NCI-H524 (cell line): ENCODE measurements around the gene PADI1.
A peak's percentile ranks its signal among the peaks of the same experiment; 100 is the strongest.

Experiments used
- DNase-seq, 2 experiments: peaks; one replicate each; lab custom pipeline; 2025; lab: John Stamatoyannopoulos, UW

Gene PADI1

DNA sequence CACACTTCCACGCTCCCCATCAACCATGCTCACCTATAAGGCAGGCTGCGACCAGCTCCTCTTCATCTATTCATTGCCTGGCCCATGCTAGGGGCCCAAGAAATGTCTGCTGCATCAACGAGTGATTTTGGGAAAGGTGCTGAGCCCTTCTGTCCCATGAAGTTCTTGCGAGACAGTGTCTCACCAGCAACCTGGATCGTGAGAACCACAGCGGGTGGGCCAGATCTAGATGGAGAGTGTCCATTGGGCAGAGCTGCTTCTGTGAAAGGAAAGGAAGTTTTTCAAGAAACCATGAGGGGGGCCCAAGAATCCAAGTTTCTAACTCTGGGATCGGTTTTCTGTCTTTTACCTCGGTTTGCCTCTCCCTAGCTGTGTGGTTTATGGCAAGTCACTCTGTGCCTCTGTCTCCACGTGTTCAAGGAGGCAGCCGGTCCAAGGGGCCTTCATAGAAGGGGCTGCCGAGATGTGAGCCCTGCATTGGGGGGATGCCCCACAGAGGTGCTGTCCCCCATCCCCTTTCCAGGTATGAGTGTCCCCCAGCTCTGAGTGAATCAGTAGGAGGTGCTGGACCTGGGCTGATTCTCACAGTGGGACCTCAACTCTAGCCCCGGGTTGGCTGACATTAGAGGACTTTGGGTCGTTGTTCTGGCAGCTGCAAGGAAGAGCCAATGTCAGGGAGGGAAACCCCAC is 8.3 kb upstream of the PADI1 start:
- no peak for DNase-seq

GRCh38 chr1:17197696-17198095 is 7.2 kb upstream of the PADI1 start:
- no peak for DNase-seq

DNA sequence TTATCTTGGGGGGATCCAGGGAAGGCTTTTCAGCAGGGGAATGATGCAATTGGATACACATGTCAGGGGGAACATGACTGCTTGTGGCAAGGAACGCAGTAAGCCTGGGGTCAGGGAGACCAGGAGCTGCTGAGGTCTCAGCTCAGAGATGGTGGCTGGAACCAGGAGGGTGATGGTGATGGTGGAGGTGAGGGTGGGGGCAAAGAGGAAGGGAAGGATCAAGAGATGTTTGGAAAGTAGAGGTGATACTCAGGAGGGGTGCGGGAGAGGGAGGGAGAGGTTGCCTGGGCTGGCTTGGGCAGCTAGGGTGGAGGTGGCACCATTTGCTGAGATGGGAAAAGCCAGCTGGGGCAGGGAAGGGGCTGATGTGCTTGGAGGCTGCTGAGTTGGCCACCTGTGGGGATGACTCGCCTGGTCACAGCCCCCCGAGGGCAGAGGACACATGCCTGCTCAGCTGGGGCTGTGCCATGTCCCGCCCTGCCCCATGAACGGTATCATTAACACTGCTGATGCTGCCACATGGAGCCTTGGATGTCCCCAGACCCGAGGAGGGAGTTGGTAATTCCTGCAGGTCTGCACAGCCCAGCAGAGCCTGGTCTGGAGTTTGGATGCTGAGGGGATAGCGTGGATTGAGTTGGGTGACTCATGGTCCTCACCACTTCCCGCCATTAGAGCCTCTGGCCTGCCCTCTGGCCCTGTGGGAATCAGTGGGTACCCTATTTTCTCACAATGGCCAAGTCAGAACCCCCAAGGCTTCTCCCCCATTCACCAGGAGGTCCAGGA is 6.3 kb upstream of the PADI1 start:
- DNase-seq: no peak

DNA sequence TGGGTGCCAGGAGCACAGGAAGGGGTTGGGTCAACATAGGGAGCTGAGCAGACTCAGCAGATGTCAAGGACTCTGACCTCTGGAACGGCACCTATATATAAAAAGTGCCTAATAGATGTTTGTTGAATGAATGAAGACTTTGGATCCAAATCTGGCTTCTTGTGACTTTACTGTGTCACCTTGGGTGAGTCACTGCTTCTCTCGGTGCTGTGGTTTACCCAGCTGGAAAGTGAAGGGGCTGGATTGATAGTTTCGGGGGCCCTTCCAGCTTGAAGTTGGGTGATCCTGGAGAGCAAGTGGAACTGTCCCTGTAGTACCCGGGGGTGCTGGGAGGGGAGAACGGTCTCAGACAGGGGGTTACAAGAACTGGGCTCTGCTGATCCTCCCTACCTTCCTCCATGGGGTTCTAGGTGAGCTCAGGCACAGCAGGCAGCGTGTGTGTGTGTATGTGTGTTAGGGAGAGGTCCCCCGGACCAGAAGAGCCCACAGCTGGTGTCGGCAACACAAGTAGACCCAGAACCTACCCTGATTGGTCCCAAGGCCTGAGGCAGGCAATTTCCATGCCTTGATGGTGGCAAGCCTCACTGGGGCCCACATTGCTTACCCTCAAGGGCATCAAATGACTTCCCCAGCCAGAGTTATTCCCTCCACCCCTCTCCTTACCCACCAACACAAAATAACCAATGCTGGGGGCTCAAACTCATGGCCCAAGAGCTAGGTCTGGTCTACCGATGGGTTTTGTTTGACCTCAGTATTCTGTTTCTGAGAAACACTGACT is 5.5 kb upstream of the PADI1 start:
- DNase-seq: no peak

DNA sequence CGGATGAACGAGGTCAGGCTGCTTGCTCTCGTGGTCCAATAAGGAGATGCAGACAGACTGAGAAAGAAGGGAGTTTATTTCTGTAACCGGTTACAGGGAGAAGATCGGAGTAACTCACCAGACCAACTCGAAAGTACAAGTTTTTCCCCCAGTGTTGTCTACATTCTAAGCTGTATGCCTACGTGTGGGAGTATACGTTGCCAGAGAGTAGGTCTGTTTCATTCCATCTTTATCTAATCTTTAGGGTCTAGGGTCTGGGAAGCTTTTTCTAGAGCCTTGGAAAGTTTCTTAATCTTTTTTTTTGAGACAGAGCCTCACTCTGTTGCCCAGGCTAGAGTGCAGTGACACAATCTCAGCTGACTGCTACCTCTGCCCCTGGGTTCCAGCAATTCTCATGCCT is 4.7 kb upstream of the PADI1 start:
- no peak for DNase-seq

DNA sequence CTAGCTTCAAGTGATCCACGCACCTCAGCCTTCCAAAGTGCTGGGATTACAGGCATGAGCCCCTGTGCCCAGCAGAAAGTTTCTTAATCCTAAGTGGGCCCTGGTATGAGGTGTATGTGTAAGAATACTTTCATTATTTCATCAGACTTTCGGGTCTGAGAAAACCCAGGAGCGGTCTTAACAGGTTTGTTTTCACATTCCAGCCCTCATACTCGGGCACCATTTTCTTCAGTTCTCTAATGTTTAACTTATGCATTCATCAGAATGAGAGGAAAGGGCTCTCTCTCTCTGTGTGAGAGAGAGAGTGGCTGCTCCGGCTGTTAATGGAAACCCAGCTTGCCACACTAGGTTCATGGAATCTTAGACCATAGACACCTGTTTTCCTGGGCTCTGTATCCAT is 4.2 kb upstream of the PADI1 start:
- DNase-seq: no peak

- no peak for DNase-seq
Measured at GRCh38 chr1:17201201-17202021, 3.5 kb upstream of the PADI1 start.

- no peak for DNase-seq
Measured at GRCh38 chr1:17205652-17206051, 724 bp downstream of the PADI1 start.

GRCh38 chr1:17206196-17206595 is 1.3 kb downstream of the PADI1 start:
- DNase-seq: no peak

DNA sequence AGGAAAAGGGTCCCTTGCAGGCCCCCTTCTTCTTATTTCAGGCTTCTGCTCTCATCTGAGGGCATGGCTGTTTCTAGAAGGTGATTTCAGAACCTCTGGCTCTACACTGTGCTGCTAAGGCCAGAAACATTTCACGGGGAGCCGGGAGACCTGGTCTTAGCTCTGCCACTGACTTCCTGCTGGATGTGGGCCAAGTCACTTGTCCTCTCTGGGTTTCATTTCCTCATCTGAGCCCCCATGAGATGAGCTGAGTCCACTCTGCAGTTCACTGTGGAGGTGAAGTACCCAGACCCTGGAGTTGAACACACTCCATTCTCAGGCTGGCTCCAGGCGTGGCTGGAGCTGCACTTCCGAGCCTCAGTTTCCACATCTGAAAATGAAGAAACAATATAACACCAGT is 2.1 kb downstream of the PADI1 start:
- DNase-seq: no peak

DNA sequence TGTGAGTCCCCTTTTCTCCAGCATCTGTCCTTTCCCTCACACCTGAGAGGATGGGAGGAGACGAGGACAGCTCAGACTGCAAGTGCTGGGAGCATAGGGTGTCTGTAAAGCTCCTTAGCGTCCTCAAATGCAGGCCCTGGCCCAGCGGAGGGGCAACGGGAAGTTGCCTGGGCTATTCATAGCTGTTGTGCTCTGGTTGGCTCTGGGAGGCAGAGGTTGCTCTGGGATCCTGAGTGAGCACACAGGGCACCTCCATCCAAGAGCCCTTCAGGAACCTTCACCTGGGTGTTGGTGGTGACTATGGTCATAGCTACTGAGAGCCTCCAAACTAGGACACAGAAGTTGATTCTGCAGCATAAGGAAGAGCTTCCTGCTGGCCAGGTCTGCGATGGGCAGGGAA is 2.6 kb downstream of the PADI1 start:
- DNase-seq: no peak

GRCh38 chr1:17207966-17208418 is 3.1 kb downstream of the PADI1 start:
- no peak for DNase-seq

DNA sequence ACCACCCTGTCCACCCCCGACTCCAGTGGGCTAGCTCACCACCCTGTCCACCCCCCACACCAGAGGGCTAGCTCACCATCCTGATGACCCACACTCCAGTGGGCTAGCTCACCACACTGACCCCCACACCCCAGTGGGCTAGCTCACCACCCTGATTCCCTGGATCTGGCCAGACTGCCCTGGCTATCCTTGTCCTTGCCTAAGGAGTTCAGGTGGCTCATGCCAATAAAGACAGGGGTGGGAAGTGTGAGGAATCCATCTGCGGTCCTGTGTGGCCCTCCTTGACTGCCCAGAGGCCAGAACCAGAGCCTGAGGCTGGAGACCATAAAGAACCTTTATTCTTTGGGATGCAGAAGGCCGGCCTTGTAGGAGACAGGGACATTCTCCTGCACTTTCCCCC is 3.6 kb downstream of the PADI1 start:
- no peak for DNase-seq

GRCh38 chr1:17209430-17209829 is 4.5 kb downstream of the PADI1 start:
- no peak for DNase-seq

DNA sequence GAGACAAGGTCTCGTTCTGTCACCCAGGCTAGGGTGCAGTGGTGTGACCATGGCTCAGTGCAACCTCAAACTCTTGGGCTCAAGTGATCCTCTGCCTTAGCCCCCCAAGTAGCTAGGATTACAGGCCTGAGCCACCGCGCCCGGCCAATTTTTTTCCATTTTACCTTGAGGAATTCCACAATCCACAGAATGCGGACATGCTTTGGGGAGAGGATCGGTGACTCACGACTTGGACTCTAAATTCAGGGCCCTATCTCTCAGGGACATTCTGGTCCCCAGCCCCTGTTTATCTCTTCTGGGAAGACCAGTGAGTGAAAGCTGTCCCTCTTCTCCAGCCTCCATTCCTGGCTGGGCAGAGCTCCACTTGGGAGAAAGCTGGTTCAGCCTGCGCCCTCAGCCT is 5.2 kb downstream of the PADI1 start:
- no peak for DNase-seq

GRCh38 chr1:17211377-17211776 is 6.4 kb downstream of the PADI1 start:
- DNase-seq: no peak

- DNase-seq: no peak
Measured at GRCh38 chr1:17212009-17212408, 7.1 kb downstream of the PADI1 start.

DNA sequence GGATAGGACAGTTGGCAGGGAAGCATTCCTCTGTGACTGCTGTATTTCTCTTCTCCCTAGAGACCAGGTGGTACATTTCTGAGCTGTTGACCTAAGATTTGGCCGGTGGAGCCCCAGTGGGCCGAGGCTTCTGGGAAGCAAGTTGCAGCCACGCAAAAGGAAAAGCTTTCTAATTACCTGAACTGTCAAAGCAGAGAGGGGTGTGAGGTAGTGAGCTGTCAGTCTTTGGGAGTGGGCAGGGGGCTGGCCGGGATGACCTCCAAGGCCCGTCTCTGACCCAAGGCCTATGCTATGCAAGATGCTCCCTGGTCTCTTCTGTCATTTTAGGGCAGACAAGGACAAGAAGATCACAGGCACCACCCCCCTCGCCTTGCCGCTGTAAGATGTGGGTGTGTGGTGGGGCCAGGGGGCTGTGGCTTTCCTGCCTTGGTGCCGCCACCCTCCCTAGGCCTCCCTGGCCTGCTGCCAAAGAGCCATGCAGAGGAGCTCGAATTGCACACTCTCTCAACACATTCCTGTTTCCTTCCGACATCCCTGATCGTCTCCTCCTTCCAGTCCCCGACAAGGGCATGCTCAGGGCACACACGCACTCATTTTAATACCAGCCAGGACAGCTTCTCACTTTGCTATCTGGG is 7.7 kb downstream of the PADI1 start:
- DNase-seq: peak in 1 of 2 experiments; percentile 63

DNA sequence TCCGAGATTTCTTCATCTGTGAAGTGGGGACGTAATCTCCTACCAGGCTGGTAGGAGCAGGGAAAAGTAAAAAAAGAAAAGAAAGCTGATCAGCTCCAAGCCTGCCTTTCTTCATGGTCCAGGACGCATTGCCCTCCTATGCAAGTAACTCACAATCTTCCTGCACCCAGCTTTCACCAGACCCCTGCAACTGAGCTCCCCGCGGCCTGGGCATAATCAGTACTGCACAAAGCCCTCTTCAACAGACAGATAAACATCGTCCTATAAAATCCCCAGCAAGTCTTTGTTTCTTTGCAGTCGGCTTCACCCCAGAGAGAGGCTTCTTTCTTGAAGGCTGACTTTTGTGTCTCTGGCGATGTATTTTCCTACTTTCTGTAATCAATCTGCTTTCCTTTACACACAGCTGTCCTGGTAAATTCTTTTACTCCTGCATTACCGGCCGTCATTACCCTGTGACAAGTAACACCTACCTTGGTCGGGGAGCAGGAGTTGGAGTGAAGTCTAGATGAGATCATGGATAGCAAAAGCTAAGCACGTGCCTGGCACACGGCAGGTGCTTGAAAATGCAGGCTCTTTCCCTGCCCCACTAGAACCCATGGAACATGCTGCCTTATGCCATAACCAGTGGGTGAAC is 8.3 kb downstream of the PADI1 start:
- DNase-seq: no peak

DNA sequence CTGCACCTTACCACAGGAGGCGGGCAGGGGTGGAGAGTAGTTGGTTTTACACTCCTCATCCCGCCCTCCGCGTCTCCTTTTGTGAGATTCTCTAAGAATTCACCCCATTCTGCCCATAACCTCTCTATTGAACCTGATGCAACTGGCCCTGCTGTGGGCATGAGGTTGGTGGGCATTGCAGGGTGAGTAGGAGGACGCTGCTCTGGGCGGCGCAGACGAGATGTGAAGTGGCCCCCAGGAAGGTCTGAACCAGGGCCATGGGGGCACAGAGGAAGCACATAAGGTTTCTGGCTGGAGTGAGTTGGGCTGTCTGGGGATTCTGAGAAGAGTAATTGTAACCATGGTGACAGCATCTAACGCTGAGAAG is 8.8 kb downstream of the PADI1 start:
- no peak for DNase-seq
